ENCODE results near the gene ARL4D.
"Not testable (repeated sequence)": the region's sequence is repeated elsewhere in the genome, so short reads cannot be mapped to it uniquely, and the experiment has no call there.

Gene ARL4D

GRCh38 chr17:43395165-43395564 lies 3.6 kb upstream of the ARL4D start:
- DNase-seq (ENCODE audit: low spot score), result no peak

GRCh38 chr17:43396491-43397060 lies 2.2 kb upstream of the ARL4D start:
- DNase-seq (ENCODE audit: low spot score), result no peak

GRCh38 chr17:43399839-43400328 lies 1.1 kb downstream of the ARL4D start:
- no peak for DNase-seq (ENCODE audit: low spot score)

- DNase-seq (ENCODE audit: low spot score), result no peak
Measured at GRCh38 chr17:43400943-43401717, 2.3 kb downstream of the ARL4D start.

- no peak for DNase-seq (ENCODE audit: low spot score)
Measured at GRCh38 chr17:43402078-43402477, 3.3 kb downstream of the ARL4D start.

- no peak for DNase-seq (ENCODE audit: low spot score)
Measured at GRCh38 chr17:43402567-43402966, 3.8 kb downstream of the ARL4D start.

GRCh38 chr17:43403846-43404245 lies 5.1 kb downstream of the ARL4D start:
- no peak for DNase-seq (ENCODE audit: low spot score)

- DNase-seq (ENCODE audit: low spot score), result no peak
Measured at GRCh38 chr17:43405861-43406260, 7.1 kb downstream of the ARL4D start.

- no peak for DNase-seq (ENCODE audit: low spot score)
Measured at GRCh38 chr17:43406676-43407645, 8.2 kb downstream of the ARL4D start.

GRCh38 chr17:43409131-43409530 lies 10.3 kb downstream of the ARL4D start:
- no peak for DNase-seq (ENCODE audit: low spot score)

GRCh38 chr17:43410557-43411368 lies 12.0 kb downstream of the ARL4D start:
- no peak for DNase-seq (ENCODE audit: low spot score)

- no peak for DNase-seq (ENCODE audit: low spot score)
Measured at GRCh38 chr17:43411369-43411677, 12.5 kb downstream of the ARL4D start.

GRCh38 chr17:43411749-43412148 lies 13.0 kb downstream of the ARL4D start:
- no peak for DNase-seq (ENCODE audit: low spot score)

- DNase-seq (ENCODE audit: low spot score), result no peak
Measured at GRCh38 chr17:43412166-43412565, 13.4 kb downstream of the ARL4D start.

- DNase-seq (ENCODE audit: low spot score), result no peak
Measured at GRCh38 chr17:43416998-43417890, 18.5 kb downstream of the ARL4D start.

GRCh38 chr17:43418441-43419374 lies 19.9 kb downstream of the ARL4D start:
- DNase-seq (ENCODE audit: low spot score), result no peak

- not testable (repeated sequence) for DNase-seq (ENCODE audit: low spot score)
Measured at GRCh38 chr17:43419375-43419882, 20.6 kb downstream of the ARL4D start.

GRCh38 chr17:43423777-43424455 lies 25.1 kb downstream of the ARL4D start:
- DNase-seq (ENCODE audit: low spot score), result no peak

Measured in HuH-7 (cell line).